ENCODE results near the gene ASIC1.

Gene ASIC1

DNA sequence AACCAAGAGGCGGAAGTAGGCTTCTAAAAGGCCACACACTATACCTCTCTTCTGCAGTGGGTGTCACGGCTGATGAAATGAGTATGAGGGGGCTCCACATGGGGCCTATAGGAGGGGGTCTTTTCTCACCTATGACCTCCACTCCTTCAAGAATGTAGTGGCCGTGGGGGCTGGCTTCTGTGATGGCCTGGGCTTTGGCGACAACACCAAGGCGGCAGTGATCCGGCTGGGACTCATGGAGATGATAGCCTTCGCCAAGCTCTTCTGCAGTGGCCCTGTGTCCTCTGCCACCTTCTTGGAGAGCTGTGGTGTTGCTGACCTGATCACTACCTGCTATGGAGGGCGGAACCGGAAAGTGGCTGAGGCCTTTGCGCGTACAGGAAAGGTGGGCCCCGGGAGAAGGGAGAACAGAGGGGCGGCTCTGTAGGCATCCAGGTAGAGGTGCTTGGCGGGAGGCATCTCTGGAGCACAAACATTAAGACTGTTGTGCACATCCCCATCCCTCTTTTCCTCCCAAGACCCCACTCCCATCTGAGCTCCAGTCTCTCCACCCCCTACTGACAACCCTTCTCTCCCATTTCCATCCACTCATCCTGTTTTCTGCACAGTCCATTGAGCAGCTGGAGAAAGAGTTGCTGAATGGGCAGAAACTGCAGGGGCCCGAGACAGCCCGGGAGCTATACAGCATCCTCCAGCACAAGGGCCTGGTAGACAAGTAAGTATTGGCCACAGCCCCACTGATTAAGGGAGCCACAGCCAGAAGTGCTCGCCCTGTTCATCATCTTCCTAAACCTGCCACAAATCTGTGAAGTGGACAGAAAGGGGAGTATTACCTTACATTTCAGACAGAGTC lies 50.2 kb downstream of the ASIC1 start:
- DNase-seq (ENCODE audit: low read depth, low spot score) = no peak
- no peaks in the 10 kb centered on the region for H3K36me3 ChIP-seq (ENCODE audit: control insufficient read depth, insufficient read depth, low read length)
- H3K27me3 ChIP-seq (ENCODE audit: control insufficient read depth, insufficient read depth, low read length) = no peaks in the 10 kb centered on the region
- no CpG with 5 or more reads among the region's 17 CpGs for WGBS (ENCODE audit: insufficient coverage, insufficient read length)
- H3K4me3 ChIP-seq (ENCODE audit: low read length) = no peak overlapping the region
- H3K27ac ChIP-seq (ENCODE audit: low read length) = no peak overlapping the region
- H3K9me3 ChIP-seq (ENCODE audit: control insufficient read depth, insufficient read depth, low read length) = no peaks in the 10 kb centered on the region
- peaks cover 7% of the 10 kb centered on the region for H3K4me1 ChIP-seq (ENCODE audit: control insufficient read depth, insufficient read depth, low read length)

DNA sequence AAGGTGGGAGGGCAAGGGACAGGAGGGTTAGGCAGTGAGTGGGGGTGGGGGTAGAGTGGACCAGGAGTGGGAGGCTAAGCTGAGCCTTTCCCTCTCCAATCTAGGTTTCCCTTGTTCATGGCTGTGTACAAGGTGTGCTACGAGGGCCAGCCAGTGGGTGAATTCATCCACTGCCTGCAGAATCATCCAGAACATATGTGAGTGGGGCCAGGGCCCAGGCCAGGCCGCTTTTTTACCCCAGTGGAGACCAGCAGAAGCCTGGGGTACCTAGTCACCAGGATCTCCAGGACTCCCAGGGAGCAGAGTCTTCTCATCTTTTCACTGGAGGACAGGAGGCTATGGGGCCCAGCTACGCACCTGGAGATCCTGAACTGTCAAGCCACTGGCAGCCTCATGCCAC lies 51.9 kb downstream of the ASIC1 start:
- no peak for DNase-seq (ENCODE audit: low read depth, low spot score)
- Histone ChIP-seq H3K4me1 (ENCODE audit: control insufficient read depth, insufficient read depth, low read length) (peaks cover 4% of the 10 kb centered on the region), H3K9me3 (ENCODE audit: control insufficient read depth, insufficient read depth, low read length) (no peaks in the 10 kb centered on the region), H3K27ac (ENCODE audit: low read length) (no peak overlapping the region), H3K27me3 (ENCODE audit: control insufficient read depth, insufficient read depth, low read length) (no peaks in the 10 kb centered on the region), H3K4me3 (ENCODE audit: low read length) (no peak overlapping the region), H3K36me3 (ENCODE audit: control insufficient read depth, insufficient read depth, low read length) (no peaks in the 10 kb centered on the region)
- no CpG with 5 or more reads among the region's 3 CpGs for WGBS (ENCODE audit: insufficient coverage, insufficient read length)

DNA sequence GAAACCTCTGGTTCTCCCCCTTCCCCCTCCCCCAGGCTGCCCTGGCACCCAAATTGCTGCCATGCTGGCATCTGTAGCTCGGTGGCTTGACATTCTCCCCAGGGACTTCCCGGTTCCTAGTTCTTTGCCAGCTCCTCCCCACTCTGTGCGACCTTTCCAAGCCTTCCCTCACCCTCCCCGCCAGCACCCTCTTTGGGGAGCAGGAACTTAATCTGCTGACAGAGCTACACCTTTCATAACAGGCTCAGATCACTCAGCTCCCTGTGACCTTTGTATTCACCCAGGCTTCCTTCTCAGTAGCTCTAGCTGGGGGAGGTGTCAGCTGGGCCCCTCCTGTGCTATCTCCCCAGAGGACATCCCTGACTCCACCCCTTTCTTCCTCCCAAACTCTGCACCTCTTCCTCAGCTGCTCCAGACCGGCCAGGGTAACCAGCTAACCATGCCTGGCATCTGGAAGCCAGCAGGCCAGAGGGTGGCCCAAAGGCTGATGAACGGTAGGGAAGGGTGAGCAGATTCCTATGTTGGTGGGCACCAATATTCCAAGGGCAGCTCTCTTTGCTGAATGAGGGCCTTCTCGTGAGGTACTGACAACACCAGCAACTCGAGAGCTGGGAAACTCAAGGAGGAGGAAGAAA lies 52.8 kb downstream of the ASIC1 start:
- Histone ChIP-seq H3K4me1 (ENCODE audit: control insufficient read depth, insufficient read depth, low read length) (peaks cover 4% of the 10 kb centered on the region), H3K9me3 (ENCODE audit: control insufficient read depth, insufficient read depth, low read length) (no peaks in the 10 kb centered on the region), H3K27ac (ENCODE audit: low read length) (no peak overlapping the region), H3K36me3 (ENCODE audit: control insufficient read depth, insufficient read depth, low read length) (no peaks in the 10 kb centered on the region), H3K27me3 (ENCODE audit: control insufficient read depth, insufficient read depth, low read length) (no peaks in the 10 kb centered on the region), H3K4me3 (ENCODE audit: low read length) (no peak overlapping the region)
- DNase-seq (ENCODE audit: low read depth, low spot score) = no peak
- no CpG with 5 or more reads among the region's 8 CpGs for WGBS (ENCODE audit: insufficient coverage, insufficient read length)

DNA sequence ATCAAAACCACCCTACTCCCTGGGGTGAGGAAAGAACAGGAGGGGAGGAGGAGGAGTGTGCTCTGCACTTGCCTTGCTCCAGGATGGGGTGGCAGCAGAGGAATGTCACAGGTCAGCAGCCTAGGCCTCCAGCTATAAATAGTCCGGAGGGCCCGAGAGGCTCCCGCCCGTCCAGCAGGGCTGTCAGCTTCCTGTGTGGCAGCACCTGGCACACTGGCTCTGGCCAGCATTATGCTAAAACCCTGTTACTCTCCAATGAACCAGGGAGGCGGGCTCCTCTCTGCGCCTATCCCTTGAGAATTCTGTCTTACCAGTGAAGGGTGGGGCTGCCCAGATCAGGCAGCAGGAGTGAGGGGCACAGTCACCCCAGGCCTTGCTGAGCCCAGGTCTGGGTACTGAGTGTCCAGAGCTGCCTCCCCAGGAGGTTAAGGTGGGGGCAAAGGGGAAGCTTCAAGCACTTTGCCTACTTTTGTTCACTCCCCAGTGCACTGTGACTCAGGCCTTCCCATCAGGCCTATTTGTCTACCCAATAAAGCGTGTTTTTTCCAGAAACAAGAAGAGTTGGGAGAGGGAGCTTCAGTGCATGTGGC lies 53.5 kb downstream of the ASIC1 start:
- no peaks in the 10 kb centered on the region for H3K27me3 ChIP-seq (ENCODE audit: control insufficient read depth, insufficient read depth, low read length)
- no peaks in the 10 kb centered on the region for H3K36me3 ChIP-seq (ENCODE audit: control insufficient read depth, insufficient read depth, low read length)
- no peaks in the 10 kb centered on the region for H3K9me3 ChIP-seq (ENCODE audit: control insufficient read depth, insufficient read depth, low read length)
- peak overlapping the region; percentile 32; the same call in 1 of the 2 replicates for H3K4me3 ChIP-seq (ENCODE audit: low read length)
- WGBS (ENCODE audit: insufficient coverage, insufficient read length) = no CpG with 5 or more reads among the region's 7 CpGs
- H3K27ac ChIP-seq (ENCODE audit: low read length) = no peak overlapping the region
- peaks cover 4% of the 10 kb centered on the region for H3K4me1 ChIP-seq (ENCODE audit: control insufficient read depth, insufficient read depth, low read length)
- DNase-seq (ENCODE audit: low read depth, low spot score) = no peak

DNA sequence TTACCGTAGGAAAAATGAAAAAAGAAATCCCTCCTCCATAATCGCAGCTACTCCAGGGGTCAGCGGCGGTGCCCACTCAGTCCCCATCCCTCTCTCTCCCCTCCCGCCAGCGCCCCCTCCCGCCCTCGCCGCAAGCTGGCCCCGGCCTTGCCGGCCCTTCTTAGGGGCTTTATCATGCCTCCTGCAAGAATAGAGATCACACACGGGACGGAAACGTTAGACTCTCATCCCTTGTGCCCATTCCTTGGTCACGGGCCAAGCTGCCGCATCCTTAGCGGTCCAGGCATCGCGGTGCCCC lies 53.9 kb downstream of the ASIC1 start:
- H3K4me1 ChIP-seq (ENCODE audit: control insufficient read depth, insufficient read depth, low read length) = peaks cover 4% of the 10 kb centered on the region
- H3K27me3 ChIP-seq (ENCODE audit: control insufficient read depth, insufficient read depth, low read length) = no peaks in the 10 kb centered on the region
- WGBS (ENCODE audit: insufficient coverage, insufficient read length) = no CpG with 5 or more reads among the region's 19 CpGs
- no peak overlapping the region for H3K27ac ChIP-seq (ENCODE audit: low read length)
- H3K36me3 ChIP-seq (ENCODE audit: control insufficient read depth, insufficient read depth, low read length) = no peaks in the 10 kb centered on the region
- H3K4me3 ChIP-seq (ENCODE audit: low read length) = peak overlapping the region; percentile 32; the same call in 1 of the 2 replicates
- no peak for DNase-seq (ENCODE audit: low read depth, low spot score)
- no peaks in the 10 kb centered on the region for H3K9me3 ChIP-seq (ENCODE audit: control insufficient read depth, insufficient read depth, low read length)

DNA sequence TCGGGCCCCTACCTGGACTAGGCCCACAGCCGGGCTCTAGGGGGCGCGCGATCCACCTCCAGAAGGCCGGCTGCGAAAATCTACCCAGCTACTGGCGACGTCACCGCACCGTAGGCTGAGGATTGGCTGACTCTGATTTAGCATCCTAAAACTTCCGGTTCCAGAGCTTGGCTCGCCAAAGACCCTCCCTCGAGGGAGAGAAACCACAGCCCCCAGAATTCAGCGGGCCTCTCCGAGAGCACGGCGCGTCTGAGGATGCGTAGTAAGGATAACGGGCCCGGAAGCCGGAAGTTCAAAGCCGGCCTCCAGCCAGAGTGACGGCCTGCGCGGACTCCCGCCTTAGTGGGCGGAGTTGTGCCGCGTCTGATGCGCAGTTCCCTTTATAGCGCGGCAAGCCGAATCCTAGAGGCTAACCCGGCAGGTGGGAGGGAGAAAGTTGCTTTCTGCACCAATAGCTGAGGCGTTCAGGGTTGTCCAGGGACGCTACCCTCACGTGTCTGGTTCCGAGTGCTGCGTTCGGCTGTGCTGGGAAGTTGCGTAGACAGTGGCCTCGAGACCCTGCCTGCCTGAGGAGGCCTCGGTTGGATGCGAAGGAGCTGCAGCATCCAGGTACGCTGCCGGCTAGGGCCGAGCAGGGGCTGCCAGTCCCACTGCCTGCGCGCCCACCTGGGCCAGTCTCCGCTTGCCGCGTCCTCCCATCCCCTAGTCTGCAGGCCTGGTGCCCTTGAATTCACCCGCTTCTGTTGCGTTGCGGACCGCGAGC lies 54.5 kb downstream of the ASIC1 start, which contains the start of gene COX14:
Gene COX14 (plus strand): TSS at position 544 of the 763 bp plus-strand sequence. CDS start 7,808 bp downstream, outside the sequence.
- Histone ChIP-seq H3K9me3 (ENCODE audit: control insufficient read depth, insufficient read depth, low read length) (no peaks in the 10 kb centered on the region), H3K36me3 (ENCODE audit: control insufficient read depth, insufficient read depth, low read length) (no peaks in the 10 kb centered on the region), H3K4me3 (ENCODE audit: low read length) (peak within 1 kb of the TSS; percentile 78), H3K27me3 (ENCODE audit: control insufficient read depth, insufficient read depth, low read length) (no peaks in the 10 kb centered on the region), H3K4me1 (ENCODE audit: control insufficient read depth, insufficient read depth, low read length) (peaks cover 4% of the 10 kb centered on the region), H3K27ac (ENCODE audit: low read length) (no peak within 1 kb of the TSS)
- DNase-seq (ENCODE audit: low read depth, low spot score) = peak; percentile 97
- WGBS (ENCODE audit: insufficient coverage, insufficient read length) = no CpG with 5 or more reads among the region's 59 CpGs

DNA sequence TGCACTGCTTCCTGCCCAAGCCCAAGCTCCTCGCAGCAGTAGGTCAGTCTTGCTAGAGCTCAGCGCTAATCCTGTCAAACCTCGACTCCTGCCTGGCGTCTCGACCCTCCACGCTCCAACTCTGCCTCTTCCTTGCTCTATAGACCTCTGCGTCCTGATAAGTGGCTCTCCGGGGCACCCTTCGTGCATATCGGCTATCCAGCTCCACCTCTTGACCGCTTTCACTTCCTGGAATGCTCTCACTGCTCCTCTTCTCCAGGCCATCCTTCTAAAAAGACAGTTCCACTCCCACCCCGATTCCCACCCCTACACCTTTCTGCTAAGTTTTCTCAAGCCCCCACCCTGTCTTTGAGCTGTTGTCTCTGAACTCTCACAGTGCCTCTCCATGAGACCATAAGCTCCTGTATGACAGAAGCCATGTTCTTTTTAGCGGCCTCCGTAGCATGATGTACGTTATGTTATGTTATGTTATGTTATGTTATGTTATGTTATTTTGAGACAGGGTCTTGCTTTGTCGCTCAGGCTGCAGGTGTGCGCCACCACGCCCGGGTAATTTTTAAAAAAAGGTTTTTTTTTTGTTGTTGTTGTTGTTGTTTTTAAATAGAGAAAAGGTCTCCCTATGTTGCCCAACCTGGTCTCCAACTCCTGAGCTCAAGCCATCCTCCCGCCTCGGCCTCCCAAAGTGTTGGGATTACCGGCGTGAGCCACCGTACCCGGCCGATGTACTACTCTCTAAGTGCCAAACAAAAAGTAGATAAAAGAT lies 55.2 kb downstream of the ASIC1 start:
- H3K27ac ChIP-seq (ENCODE audit: low read length) = no peak overlapping the region
- WGBS (ENCODE audit: insufficient coverage, insufficient read length) = no CpG with 5 or more reads among the region's 26 CpGs
- peak overlapping the region; percentile 78 for H3K4me3 ChIP-seq (ENCODE audit: low read length)
- no peak for DNase-seq (ENCODE audit: low read depth, low spot score)
- H3K36me3 ChIP-seq (ENCODE audit: control insufficient read depth, insufficient read depth, low read length) = no peaks in the 10 kb centered on the region
- H3K9me3 ChIP-seq (ENCODE audit: control insufficient read depth, insufficient read depth, low read length) = no peaks in the 10 kb centered on the region
- H3K27me3 ChIP-seq (ENCODE audit: control insufficient read depth, insufficient read depth, low read length) = no peaks in the 10 kb centered on the region
- H3K4me1 ChIP-seq (ENCODE audit: control insufficient read depth, insufficient read depth, low read length) = peaks cover 4% of the 10 kb centered on the region

DNA sequence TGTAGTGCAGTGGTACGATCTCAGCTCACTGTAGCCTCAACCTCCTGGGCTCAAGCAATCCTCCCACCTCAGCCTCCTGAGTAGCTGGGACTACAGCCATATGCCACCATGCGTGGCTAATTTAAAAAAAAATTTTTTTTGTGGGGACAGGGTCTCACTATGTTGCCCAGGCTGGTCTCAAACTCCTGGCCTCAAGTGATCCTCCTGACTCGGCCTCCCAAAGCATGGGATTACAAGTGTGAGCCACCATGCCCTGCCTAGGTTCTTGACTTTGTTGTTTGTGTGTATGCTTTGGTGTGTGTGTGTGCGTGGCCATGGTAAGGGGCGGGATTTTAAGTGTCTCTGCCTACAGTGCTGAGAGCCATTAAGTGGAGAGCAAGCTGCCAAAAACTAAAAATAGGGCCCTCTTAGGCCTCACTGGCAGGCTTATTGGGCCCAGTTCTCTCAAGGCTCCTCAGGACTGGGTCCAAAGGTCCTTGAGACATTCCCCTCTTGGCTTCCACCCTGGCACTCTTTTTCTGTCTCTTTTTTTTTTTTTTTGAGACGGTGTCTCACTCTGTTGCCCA lies 59.7 kb downstream of the ASIC1 start:
- WGBS (ENCODE audit: insufficient coverage, insufficient read length) = no CpG with 5 or more reads among the region's 6 CpGs

DNA sequence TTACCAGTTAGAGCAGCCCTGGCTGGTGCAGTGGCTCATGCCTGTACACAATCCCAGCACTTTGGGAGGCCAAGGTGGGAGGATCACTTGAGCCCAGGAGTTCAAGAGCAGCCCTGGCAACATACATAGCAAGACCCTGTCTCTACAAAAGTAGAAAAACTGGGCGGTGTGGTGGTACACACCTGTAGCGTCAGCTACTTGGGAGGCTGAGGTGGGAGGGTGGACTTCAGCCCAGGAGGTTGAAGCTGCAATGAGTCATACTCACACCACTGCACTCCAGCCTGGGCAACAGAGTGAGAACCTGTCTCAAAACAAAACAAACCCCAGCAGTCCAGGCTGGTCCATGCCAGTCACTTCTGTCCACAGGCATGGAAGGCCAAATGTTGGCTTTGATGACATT lies 62.0 kb downstream of the ASIC1 start:
- no peak overlapping the region for H3K4me3 ChIP-seq (ENCODE audit: low read length)
- H3K4me1 ChIP-seq (ENCODE audit: control insufficient read depth, insufficient read depth, low read length) = no peaks in the 10 kb centered on the region
- no peaks in the 10 kb centered on the region for H3K9me3 ChIP-seq (ENCODE audit: control insufficient read depth, insufficient read depth, low read length)
- no peak for DNase-seq (ENCODE audit: low read depth, low spot score)
- no peaks in the 10 kb centered on the region for H3K27me3 ChIP-seq (ENCODE audit: control insufficient read depth, insufficient read depth, low read length)
- no peaks in the 10 kb centered on the region for H3K36me3 ChIP-seq (ENCODE audit: control insufficient read depth, insufficient read depth, low read length)
- WGBS (ENCODE audit: insufficient coverage, insufficient read length) = no CpG with 5 or more reads among the region's 2 CpGs
- no peak overlapping the region for H3K27ac ChIP-seq (ENCODE audit: low read length)

More for the DNA sequence above, 59.7 kb downstream of the ASIC1 start:
- H3K27me3 ChIP-seq (ENCODE audit: control insufficient read depth, insufficient read depth, low read length) = no peaks in the 10 kb centered on the region
- no peak overlapping the region for H3K27ac ChIP-seq (ENCODE audit: low read length)
- H3K36me3 ChIP-seq (ENCODE audit: control insufficient read depth, insufficient read depth, low read length) = no peaks in the 10 kb centered on the region
- no peak for DNase-seq (ENCODE audit: low read depth, low spot score)
- no peaks in the 10 kb centered on the region for H3K9me3 ChIP-seq (ENCODE audit: control insufficient read depth, insufficient read depth, low read length)
- H3K4me3 ChIP-seq (ENCODE audit: low read length) = no peak overlapping the region
- no peaks in the 10 kb centered on the region for H3K4me1 ChIP-seq (ENCODE audit: control insufficient read depth, insufficient read depth, low read length)

All from iPS DF 6.9 (cell line).